Left hindlimb (tissue), 1 donor: ENCODE results near the gene PDGFB.

Experiments
- DNase-seq: peaks from one replicate; pipeline ENCODE4 v3.0.0-alpha.2; 2018

The PDGFB gene

GRCh38 chr22:39253435-39254070, 8.8 kb upstream of the PDGFB start:
- no peak for DNase-seq

GRCh38 chr22:39252461-39253434, 8.0 kb upstream of the PDGFB start:
- no peak for DNase-seq

DNA sequence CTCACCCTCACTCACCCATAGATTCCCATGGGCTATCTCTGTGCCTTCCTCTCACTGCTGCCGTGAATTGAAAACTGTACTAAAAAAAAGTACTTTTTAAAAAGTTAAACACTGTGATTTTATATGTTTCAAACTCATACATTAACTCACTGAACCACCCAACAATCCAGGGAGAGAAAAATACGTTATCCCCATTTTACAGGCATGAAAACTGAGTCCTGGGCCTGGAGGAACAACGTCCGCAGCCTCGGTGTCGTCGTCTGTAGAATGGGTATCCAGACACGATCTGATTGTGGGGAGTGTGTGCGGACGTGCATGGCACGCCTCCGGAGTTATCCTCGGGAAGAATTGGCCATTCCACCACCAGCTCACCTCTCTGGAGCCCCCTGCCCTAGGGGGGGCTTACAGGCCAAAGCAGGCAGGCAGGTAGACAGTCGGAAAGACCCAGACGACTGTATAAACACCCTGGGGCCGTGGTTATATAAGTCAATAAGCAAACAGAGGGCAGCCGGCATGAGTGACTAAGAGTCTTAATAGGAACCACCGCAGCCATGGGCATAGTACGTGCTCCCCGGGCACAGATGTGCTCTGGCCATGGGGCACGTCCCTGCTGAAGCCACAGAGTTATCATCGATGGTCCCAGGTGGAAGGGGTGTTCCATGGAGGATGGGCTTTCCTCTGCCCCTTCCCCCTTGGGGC, 7.1 kb upstream of the PDGFB start:
- no peak for DNase-seq

DNA sequence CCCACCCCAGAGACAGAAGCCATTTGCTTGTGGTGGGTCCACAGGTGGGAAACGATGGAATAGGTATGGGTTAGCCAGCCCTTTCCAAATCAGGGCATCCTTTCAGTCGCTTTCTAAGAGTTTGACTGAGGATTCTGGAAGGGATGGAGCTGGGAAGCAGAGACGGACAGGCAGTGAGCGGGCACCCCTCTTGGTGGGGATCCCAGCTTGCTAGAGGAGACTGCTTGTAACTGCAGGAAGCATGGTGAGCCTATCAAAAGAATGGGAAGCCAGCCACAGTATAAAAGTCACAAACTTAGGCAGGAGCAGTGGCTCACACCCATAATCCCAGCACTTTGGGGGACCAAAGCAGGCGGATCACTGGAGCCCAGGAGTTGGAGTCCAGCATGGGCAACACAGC, 6.1 kb upstream of the PDGFB start:
- DNase-seq: no peak

DNA sequence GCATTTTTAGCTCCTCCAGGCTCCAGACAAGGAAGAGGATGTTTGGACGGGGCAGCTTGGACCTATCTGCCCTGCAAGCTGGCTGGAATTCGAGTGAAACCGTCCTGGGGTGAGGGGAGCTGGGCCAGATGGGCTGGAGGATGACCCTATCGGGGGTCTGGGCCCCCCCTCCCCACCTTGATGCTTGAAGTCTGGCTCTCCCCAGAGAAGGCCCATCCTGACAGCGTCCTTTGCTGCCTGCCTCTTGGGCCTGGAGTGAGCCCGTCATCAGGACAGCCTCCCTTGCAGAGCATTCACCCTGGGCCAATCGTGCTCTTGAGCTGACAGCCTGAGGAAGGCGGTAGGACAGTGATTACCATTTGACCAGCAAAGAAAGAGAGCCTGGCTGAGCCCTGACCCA, 5.3 kb upstream of the PDGFB start:
- no peak for DNase-seq

DNA sequence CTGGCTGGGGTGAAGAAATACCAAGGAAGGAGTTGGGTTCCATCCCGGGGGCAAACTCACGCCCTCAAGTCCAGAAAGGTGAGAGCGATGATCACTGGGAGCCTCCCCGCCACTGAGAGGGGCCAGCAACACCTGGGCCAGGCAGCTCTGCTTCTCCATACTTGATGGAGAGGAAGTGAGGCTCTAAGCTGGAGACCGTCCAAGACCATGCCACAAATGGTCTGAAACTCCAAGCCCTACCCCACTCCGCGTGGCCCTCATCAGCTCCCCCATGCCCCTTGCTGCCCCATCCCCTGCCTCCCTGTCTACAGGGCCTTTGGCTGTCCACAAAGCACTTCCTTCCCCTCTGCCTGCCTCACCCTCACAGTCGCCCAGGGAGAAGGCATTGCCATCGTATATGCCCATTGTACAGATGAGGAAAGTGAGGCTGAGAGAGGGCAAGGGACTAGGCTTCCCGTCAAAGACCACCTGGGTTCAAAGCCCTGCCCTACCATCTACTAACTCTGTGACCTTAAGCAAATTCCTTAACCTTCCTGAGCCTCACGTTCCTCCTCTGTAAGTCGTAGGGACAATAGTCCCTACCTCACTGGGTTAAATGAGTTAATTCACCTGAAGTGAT, 4.4 kb upstream of the PDGFB start:
- DNase-seq: no peak

GRCh38 chr22:39248254-39248653, 3.5 kb upstream of the PDGFB start:
- DNase-seq: no peak

DNA sequence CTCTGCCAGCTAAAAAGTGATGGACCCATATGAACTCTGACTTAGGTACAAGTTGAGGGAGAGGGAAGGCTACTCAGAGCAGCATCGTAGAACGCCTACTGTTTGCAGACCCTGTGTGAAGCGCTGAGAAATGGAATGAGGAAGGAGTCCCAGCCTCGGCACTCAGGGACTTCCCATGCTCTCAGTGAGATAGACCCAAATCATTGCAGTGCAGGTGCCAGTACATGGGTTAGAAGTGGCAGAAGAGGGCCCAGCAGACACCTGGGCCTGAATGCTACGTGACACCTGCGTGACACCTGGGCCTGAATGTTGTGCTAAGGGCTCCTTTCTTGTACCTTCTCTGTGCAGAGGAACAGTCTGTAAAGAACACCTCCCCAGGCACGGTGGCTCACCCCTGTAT, 2.6 kb upstream of the PDGFB start:
- DNase-seq: no peak

DNA sequence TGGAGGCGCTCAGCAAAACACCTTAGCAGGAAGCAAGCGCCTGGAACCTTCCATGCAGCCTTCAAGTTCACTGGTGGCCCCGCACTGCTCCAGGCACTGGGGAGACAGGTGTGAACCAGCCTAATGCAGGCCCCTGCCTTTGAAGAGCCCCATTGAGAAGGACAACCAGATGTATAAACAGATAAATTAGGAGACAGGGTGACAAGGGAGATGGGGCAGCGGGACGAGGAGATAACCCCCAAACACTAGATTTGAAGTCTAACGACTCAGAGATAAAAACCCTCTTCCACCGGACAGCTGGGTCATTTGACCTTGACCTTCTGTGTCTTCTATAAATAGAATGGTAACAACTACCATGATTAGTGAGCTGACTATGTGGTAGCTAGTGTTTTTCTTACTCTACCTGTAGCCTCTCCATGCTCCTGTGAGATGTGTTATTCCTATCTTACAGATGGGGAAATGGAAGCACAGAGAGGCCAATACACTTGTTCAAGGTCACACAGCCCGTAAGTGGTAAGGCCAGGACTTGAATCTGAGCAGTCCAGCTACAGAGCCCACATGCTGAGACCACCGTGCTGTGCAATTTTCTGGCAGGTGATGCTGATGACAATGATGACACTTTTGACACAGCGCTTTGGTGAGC, 2.0 kb upstream of the PDGFB start:
- DNase-seq: no peak

GRCh38 chr22:39246217-39246616, 1.4 kb upstream of the PDGFB start:
- DNase-seq: no peak

GRCh38 chr22:39245130-39246039, 603 bp upstream of the PDGFB start:
- DNase-seq: no peak

- DNase-seq: no peak
These were observed 666 bp downstream of the PDGFB start for GRCh38 chr22:39244136-39244495.

- no peak for DNase-seq
These were observed 1.2 kb downstream of the PDGFB start for GRCh38 chr22:39243439-39244135.

DNA sequence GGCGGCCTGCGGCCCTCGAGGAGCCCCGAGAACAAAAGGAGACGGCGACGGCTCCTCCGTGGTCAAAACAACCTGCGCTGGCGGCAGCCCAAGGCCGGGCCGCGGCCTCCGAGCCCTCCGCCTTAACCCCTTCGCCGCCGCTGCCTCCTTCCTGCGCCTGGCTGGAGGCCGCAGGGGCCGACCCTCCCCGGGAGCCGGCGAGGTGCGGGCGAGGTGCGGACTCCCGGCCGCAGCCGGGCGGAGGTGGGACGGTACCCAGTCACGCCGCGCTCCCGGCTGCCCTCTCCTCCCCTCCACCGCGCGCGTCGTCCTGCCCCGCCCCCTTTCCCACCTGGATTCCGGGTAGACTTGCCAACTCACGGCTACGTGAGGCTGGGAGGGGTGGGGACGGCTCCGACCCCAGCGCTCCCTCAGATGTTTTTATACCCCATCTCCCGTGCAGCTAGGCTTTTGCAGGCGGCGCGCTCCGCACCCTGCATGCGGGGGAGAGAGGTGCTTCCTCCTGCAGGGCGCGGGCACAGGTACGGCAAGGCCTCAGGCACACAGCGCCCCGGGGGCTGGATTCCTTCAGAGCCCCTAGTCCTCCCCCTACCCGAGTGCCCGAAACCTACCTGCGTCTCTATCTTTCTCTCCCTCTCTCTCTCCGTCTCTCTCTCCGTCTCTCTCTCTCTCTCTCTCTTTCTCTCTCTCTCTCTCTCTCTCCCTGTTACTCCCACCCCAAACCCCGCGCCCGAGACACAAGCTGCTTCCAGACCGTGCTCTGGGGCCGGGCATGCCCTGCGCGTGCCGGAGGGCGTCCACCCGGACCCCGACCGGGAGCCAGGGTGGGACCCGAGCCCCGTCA, 2.0 kb downstream of the PDGFB start:
- no peak for DNase-seq

- DNase-seq: no peak
These were observed 2.8 kb downstream of the PDGFB start for GRCh38 chr22:39241794-39242594.

GRCh38 chr22:39240831-39241793, 3.7 kb downstream of the PDGFB start:
- DNase-seq: no peak

GRCh38 chr22:39239561-39240423, 5.0 kb downstream of the PDGFB start:
- DNase-seq: no peak
